B cell (primary cell): ENCODE data around the gene QSOX2. TPM values are rescaled to one million over a fixed set of nuclear protein-coding genes. Genes with fewer than 3 reads are reported as not detected.

Experiments used
- ATAC-seq: fragments of 200-7000 bp; cut with Tn5 transposase; one replicate; pipeline ENCODE4 v1.10.0; 2021; ENCODE audit warnings: low read depth, mild to moderate bottlenecking, moderate number of reproducible peaks, moderate library complexity
- CTCF ChIA-PET: fragments of 350-600 bp; sonication (Branson Sonifier 250); formaldehyde crosslinking; loops from one replicate; lab custom pipeline; 2021; ENCODE audit warnings: antibody characterized with exemption, inconsistent platforms; lab: Charles Lee
- POLR2A ChIA-PET: fragments of 350-600 bp; sonication (Branson Sonifier 250); formaldehyde crosslinking; loops from one replicate; lab custom pipeline; 2021; ENCODE audit warnings: antibody characterized with exemption; lab: Charles Lee
- DNase-seq: peaks from one replicate; pipeline ENCODE4 v3.0.0; 2013
- H2AFZ ChIP-seq: 2 replicates; pipeline ENCODE4 v1.6.1; 2012; ENCODE audit warnings: mild to moderate bottlenecking, low read depth, low read length; ENCODE audit not compliant: insufficient read depth, poor library complexity, severe bottlenecking
- H3K27ac ChIP-seq, 2 donors: 1 replicate in 1 of 2; 2 replicates in 1 of 2; pipeline ENCODE4 v1.5.1; 2012 to 2013; ENCODE audit warnings: low read length in 2 of 2, mild to moderate bottlenecking in 2 of 2, moderate library complexity in 1 of 2
- H3K27me3 ChIP-seq, 4 experiments: fragments of 200-600 bp in 1 of 4; sonication (generic) in 1 of 4; replicated peaks in 1 of 4; 1 replicate in 2 of 4; 2 replicates in 2 of 4; pipeline versions ENCODE4 v1.6.1 to v1.7.0; 2013 to 2016; ENCODE audit warnings: low read length in 3 of 4, mild to moderate bottlenecking in 2 of 4, mixed read lengths in 1 of 4, moderate library complexity in 1 of 4; ENCODE audit not compliant: insufficient read depth in 4 of 4, control insufficient read depth in 3 of 4; ENCODE audit errors: control extremely low read depth in 1 of 4
- H3K36me3 ChIP-seq, 2 experiments: replicated peaks in 1 of 2; 1 replicate in 1 of 2; 2 replicates in 1 of 2; pipeline versions ENCODE4 v1.6.1 to v1.7.1; 2013; ENCODE audit warnings: low read length in 1 of 2; ENCODE audit not compliant: insufficient read depth in 2 of 2, control insufficient read depth in 1 of 2; ENCODE audit errors: control extremely low read depth in 1 of 2, extremely low read depth in 1 of 2
- H3K4me1 ChIP-seq, 2 donors: fragments of 200-600 bp in 1 of 2; sonication (generic) in 1 of 2; 1 replicate in 1 of 2; 2 replicates in 1 of 2; pipeline versions ENCODE4 v1.5.1 to v1.6.1; 2013 to 2017; ENCODE audit warnings: low read length in 2 of 2; ENCODE audit not compliant: control insufficient read depth in 2 of 2, insufficient read depth in 2 of 2
- H3K4me2 ChIP-seq: replicated peaks from 2 replicates; pipeline ENCODE3; 2012; ENCODE audit warnings: mild to moderate bottlenecking, low read depth, low read length; ENCODE audit not compliant: poor library complexity, severe bottlenecking
- H3K4me3 ChIP-seq, 5 experiments: fragments of 200-600 bp in 1 of 5; sonication (generic) in 1 of 5; 1 replicate in 3 of 5; 2 replicates in 2 of 5; pipeline versions ENCODE4 v1.5.1 to v1.7.0; 2011 to 2016; ENCODE audit warnings: low read length in 4 of 5, mild to moderate bottlenecking in 4 of 5, low read depth in 2 of 5, control low read depth in 1 of 5, moderate library complexity in 1 of 5; ENCODE audit not compliant: insufficient read depth in 1 of 5; ENCODE audit errors: control extremely low read depth in 1 of 5, extremely low read depth in 1 of 5
- H3K79me2 ChIP-seq: fragments of 200-600 bp; sonication (generic); one replicate; pipeline ENCODE4 v1.6.0; 2016; ENCODE audit warnings: low read length; ENCODE audit not compliant: control insufficient read depth, insufficient read depth
- H3K9ac ChIP-seq: fragments of 200-600 bp; sonication (generic); 2 replicates; pipeline ENCODE4 v1.6.1; 2017; ENCODE audit warnings: mild to moderate bottlenecking, low read length, moderate library complexity
- H3K9me3 ChIP-seq, 3 donors: one replicate each; pipeline versions ENCODE4 v1.6.1 to v1.7.1; 2013; ENCODE audit warnings: low read length in 2 of 3; ENCODE audit not compliant: control insufficient read depth in 2 of 3, insufficient read depth in 1 of 3; ENCODE audit errors: control extremely low read depth in 1 of 3
- H4K20me1 ChIP-seq: 2 replicates; pipeline ENCODE4 v1.6.0; 2012; ENCODE audit warnings: mild to moderate bottlenecking, low read length; ENCODE audit not compliant: insufficient read depth, control insufficient read depth, poor library complexity, severe bottlenecking
- H3K27ac Mint-ChIP-seq: one replicate; pipeline ENCODE4 v1.8.0; 2021; ENCODE audit warnings: mixed read lengths
- H3K27me3 Mint-ChIP-seq: one replicate; pipeline ENCODE4 v1.8.0; 2021; ENCODE audit warnings: mixed read lengths
- H3K4me1 Mint-ChIP-seq: one replicate; pipeline ENCODE4 v1.8.0; 2021; ENCODE audit warnings: mixed read lengths
- H3K4me3 Mint-ChIP-seq: one replicate; pipeline ENCODE4 v1.8.0; 2021; ENCODE audit warnings: mixed read lengths
- H3K9me3 Mint-ChIP-seq: one replicate; pipeline ENCODE4 v1.8.0; 2022; ENCODE audit warnings: mixed read lengths; ENCODE audit not compliant: insufficient read depth
- EZH2 ChIP-seq: IDR thresholded peaks from 2 replicates; pipeline ENCODE4 v1.6.1; 2012; ENCODE audit warnings: borderline replicate concordance, low read depth, mild to moderate bottlenecking, moderate library complexity, low read length; ENCODE audit not compliant: insufficient read depth, poor library complexity, severe bottlenecking
- WGBS: methylation state at CpG from one replicate; pipeline ENCODE4 v1.1.5; 2013; ENCODE audit warnings: missing lambda C conversion rate; ENCODE audit not compliant: insufficient coverage; 5-methylcytosine and 5-hydroxymethylcytosine counted together
- intact Hi-C: fragments of 100-400 bp; cut with micrococcal nuclease; formaldehyde crosslinking; loops from one replicate; pipeline ENCODE4 v1.10.0; 2022
- polyA plus RNA-seq: library from polyadenylated mRNA; depleted of rRNA; stranded (reverse); fragments of >200 nt; gene quantifications from 2 replicates; pipeline ENCODE4 v1.2.3, GENCODE V29; 2012
- total RNA-seq, 2 donors: library from RNA; stranded (reverse); fragments of 120-200 nt in 1 of 2; gene quantifications; 1 replicate in 1 of 2; 2 replicates in 1 of 2; pipeline versions ENCODE4 v1.2.3 to v1.2.4, GENCODE V29; 2013 to 2022
- TF ChIP-seq, protein P1 (sequence below): fragments of 200-600 bp; IDR thresholded peaks from one replicate; pipeline ENCODE4 v1.8.0; 2022; ENCODE audit warnings: antibody characterized with exemption, mild to moderate bottlenecking

QSOX2 gene
- total and polyA plus RNA-seq, 2 donors (not counting 1 experiment from before 2014, with no cell fraction given), result 62.9 to 139 TPM

DNA sequence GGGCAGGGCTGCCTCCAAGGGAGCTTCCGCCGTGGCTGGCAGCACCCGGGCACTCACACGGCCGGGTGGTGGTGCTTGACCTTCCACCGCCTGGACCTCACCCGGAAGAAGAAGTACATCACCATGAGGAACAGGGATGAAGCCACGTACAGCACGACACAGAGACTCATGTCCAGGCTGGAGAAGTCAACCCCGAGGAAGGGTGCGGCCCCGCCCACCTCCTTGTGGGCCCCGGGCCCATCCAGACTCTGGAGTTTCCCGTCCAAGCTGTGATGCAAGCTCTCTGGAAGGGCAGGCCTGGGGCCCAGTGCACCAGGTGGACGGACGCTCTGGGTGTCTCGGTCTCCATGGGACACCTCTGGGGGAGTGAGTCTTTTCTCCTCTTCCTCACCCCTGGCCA, 36.9 kb downstream of the QSOX2 start:
- H3K9me3 ChIP-seq, result peaks cover 0 to 16% (median 0%) of the 10 kb centered on the region in 3 donors
- peaks cover 5 to 6% of the 10 kb centered on the region in 2 donors for H3K4me1 ChIP-seq
- no peak for DNase-seq
- Mint-ChIP-seq H3K27ac (no peak overlapping the region), H3K4me3 (no peak overlapping the region), H3K4me1 (peaks cover 28% of the 10 kb centered on the region), H3K9me3 (no peaks in the 10 kb centered on the region), H3K27me3 (peaks cover 9% of the 10 kb centered on the region)
- TF ChIP-seq, protein P1, sequence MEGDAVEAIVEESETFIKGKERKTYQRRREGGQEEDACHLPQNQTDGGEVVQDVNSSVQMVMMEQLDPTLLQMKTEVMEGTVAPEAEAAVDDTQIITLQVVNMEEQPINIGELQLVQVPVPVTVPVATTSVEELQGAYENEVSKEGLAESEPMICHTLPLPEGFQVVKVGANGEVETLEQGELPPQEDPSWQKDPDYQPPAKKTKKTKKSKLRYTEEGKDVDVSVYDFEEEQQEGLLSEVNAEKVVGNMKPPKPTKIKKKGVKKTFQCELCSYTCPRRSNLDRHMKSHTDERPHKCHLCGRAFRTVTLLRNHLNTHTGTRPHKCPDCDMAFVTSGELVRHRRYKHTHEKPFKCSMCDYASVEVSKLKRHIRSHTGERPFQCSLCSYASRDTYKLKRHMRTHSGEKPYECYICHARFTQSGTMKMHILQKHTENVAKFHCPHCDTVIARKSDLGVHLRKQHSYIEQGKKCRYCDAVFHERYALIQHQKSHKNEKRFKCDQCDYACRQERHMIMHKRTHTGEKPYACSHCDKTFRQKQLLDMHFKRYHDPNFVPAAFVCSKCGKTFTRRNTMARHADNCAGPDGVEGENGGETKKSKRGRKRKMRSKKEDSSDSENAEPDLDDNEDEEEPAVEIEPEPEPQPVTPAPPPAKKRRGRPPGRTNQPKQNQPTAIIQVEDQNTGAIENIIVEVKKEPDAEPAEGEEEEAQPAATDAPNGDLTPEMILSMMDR, result no peak
- TF ChIP-seq EZH2, result no peak
- peaks cover 0 to 61% of the 10 kb centered on the region in 2 experiments for H3K36me3 ChIP-seq
- H2AFZ ChIP-seq, result no peak overlapping the region
- intact Hi-C loops, result no loop called here
- H4K20me1 ChIP-seq, result peaks cover 96% of the 10 kb centered on the region
- ChIA-PET CTCF (no interaction called here), POLR2A (no interaction called here)
- peaks cover 0 to 17% (median 9%) of the 10 kb centered on the region in 4 experiments for H3K27me3 ChIP-seq
- H3K27ac ChIP-seq, result no peak overlapping the region
- no peak overlapping the region for H3K4me3 ChIP-seq
- H3K9ac ChIP-seq, result no peak overlapping the region
- 98% methylated on average over 17 of the region's 17 CpGs for WGBS
- H3K4me2 ChIP-seq, result no peak overlapping the region
- ATAC-seq, result no peak
- H3K79me2 ChIP-seq, result no peaks in the 10 kb centered on the region

DNA sequence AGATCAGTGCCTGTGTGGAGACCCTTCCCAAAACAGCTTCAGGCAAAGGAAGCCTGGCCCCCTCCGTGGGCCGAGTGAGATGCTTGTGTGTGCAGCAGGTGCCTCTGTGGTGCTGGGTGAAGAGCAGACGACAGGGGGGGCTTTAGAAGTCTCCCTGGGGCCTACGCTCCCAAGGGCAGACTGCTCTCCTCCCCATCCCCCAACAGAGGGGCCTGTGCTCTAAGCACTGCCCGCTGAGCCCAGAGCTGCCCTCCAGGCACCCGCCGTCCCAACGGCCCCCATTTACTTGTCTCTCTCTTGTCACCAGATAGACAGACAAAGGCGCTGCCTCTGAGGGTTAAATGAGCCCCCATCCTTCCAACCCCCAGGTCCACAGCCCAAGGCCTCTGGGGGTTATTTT, 38.0 kb downstream of the QSOX2 start:
- no peak overlapping the region for H3K27ac Mint-ChIP-seq
- H3K9ac ChIP-seq, result no peak overlapping the region
- H4K20me1 ChIP-seq, result peaks cover 88% of the 10 kb centered on the region
- TF ChIP-seq, protein P1, result no peak
- no peak for TF ChIP-seq EZH2
- H3K4me2 ChIP-seq, result no peak overlapping the region
- peaks cover 0 to 50% of the 10 kb centered on the region in 2 experiments for H3K36me3 ChIP-seq
- no peaks in the 10 kb centered on the region for H3K79me2 ChIP-seq
- 91% methylated on average over 6 of the region's 9 CpGs for WGBS
- no peak overlapping the region for H3K4me3 ChIP-seq
- intact Hi-C loops, result no loop called here
- CTCF ChIA-PET, result interaction anchor here (1.6 kb wide), 1 partner anchor 35 kb away, joined by 5 read pairs; no protein-coding TSS in a partner anchor
- no peak overlapping the region for H3K4me3 Mint-ChIP-seq
- peaks cover 0 to 19% (median 0%) of the 10 kb centered on the region in 3 donors for H3K9me3 ChIP-seq
- H3K27me3 Mint-ChIP-seq, result peaks cover 9% of the 10 kb centered on the region
- peaks cover 0 to 24% (median 15%) of the 10 kb centered on the region in 4 experiments for H3K27me3 ChIP-seq
- no peak overlapping the region for H3K27ac ChIP-seq
- no peak overlapping the region for H2AFZ ChIP-seq
- POLR2A ChIA-PET, result no interaction called here
- ATAC-seq (no peak), DNase-seq (no peak)
- no peaks in the 10 kb centered on the region for H3K9me3 Mint-ChIP-seq
- H3K4me1 Mint-ChIP-seq, result peaks cover 26% of the 10 kb centered on the region
- H3K4me1 ChIP-seq, result peaks cover 10 to 11% of the 10 kb centered on the region in 2 donors
